Large intestine (tissue), 3 donors: ENCODE data around the gene PPP1R15B. TPM values are rescaled to one million over a fixed set of nuclear protein-coding genes. Genes with fewer than 3 reads are reported as not detected.

Experiments used
- DNase-seq, 2 donors: peaks; one replicate each; pipeline versions ENCODE4 v3.0.0 to v3.0.0-alpha.2; 2013
- H3K27ac ChIP-seq: one replicate; pipeline ENCODE4 v1.5.1; 2013; ENCODE audit warnings: low read length
- H3K27me3 ChIP-seq: 2 replicates; pipeline ENCODE4 v1.6.1; 2013; ENCODE audit warnings: low read length; ENCODE audit not compliant: control insufficient read depth, insufficient read depth
- H3K36me3 ChIP-seq: 2 replicates; pipeline ENCODE4 v1.6.1; 2013; ENCODE audit warnings: low read length; ENCODE audit not compliant: control insufficient read depth, insufficient read depth
- H3K4me1 ChIP-seq: one replicate; pipeline ENCODE4 v1.6.1; 2013; ENCODE audit warnings: low read length; ENCODE audit not compliant: control insufficient read depth, insufficient read depth
- H3K4me3 ChIP-seq: one replicate; pipeline ENCODE4 v1.5.1; 2013; ENCODE audit warnings: low read length
- H3K9me3 ChIP-seq: one replicate; pipeline ENCODE4 v1.6.1; 2013; ENCODE audit warnings: mild to moderate bottlenecking, low read depth, low read length, moderate library complexity; ENCODE audit not compliant: control insufficient read depth
- WGBS: methylation state at CpG from one replicate; pipeline ENCODE4 v1.1.5; 2013; ENCODE audit warnings: low lambda C conversion rate; ENCODE audit not compliant: insufficient coverage; 5-methylcytosine and 5-hydroxymethylcytosine counted together
- polyA plus RNA-seq: library from polyadenylated mRNA; unstranded; fragments of 120-200 nt; gene quantifications from one replicate; pipeline ENCODE4 v1.2.1, GENCODE V29; 2013

PPP1R15B gene
- polyA plus RNA-seq, 1 donor = 46.4 TPM

DNA sequence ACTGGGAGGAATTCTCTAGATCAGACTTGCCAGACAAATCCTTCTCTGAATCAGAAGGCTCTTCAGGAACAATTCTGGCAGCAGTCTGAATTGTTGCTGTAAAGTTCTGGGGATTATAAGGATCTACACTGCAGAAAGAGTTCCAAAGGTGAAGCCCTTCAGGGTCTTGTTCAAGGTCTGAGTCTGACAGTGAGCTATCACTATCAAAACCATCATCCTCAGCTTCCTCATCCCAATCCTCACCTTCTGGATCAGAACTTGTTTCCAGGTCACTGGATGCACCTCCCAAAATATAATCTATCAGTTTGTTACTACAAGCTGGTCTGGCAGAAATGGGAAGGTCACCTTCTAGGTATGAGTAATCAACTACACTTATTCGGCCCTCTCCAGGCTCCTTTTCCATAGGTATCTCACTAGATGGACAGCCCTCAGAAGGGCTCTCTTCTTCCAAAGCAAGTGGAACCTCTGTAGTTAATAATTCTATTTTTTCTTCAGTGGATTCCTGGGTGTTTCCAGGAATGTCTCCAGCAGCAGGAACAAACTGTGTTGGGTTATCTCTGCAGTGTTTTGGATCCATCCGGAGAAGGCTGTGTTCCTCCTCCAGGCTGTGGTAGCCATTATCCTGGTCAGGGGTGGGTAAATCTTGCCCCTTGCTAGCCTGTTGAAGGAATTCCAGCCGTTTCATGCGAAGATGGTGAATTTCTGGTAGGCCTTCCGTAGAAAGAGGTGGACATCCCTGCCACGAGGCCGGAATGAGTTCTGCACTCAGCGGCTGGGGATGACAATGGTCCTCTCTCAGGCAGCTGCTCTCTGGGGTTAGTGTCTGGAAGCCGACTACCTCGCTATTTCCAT lies 1.6 kb downstream of the PPP1R15B start:
- peak in 1 of 2 donors; percentile 31 for DNase-seq
- WGBS = no CpG with 5 or more reads among the region's 10 CpGs

DNA sequence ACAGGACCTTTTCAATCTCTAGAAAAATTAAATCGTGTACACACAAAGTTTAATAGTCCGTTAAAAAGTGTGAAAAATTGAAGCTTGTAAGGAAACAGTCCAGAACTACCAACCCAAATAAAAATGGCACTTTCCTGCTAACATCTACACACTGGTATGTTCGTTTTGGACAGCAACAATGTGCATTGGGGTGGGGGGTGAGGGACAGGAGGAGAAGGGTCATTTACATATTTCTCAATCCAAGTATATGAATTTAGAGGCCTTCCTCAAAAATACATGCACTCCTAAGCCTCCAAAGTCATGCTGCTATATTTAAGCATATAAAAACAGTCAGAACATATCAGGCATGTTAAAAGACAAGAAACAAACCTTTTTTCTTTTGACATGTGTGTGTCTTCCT lies 2.5 kb downstream of the PPP1R15B start:
- H3K9me3 ChIP-seq = no peaks in the 10 kb centered on the region
- no CpG with 5 or more reads among the region's 3 CpGs for WGBS
- DNase-seq = no peak
- H3K4me1 ChIP-seq = no peaks in the 10 kb centered on the region
- H3K4me3 ChIP-seq = peak overlapping the region; percentile 95
- H3K36me3 ChIP-seq = peaks cover 13% of the 10 kb centered on the region
- H3K27me3 ChIP-seq = no peaks in the 10 kb centered on the region
- H3K27ac ChIP-seq = no peak overlapping the region

More for the DNA sequence above, 1.6 kb downstream of the PPP1R15B start:
- Histone ChIP-seq H3K27ac (peak overlapping the region; percentile 99), H3K36me3 (peaks cover 5% of the 10 kb centered on the region), H3K27me3 (no peaks in the 10 kb centered on the region), H3K4me1 (no peaks in the 10 kb centered on the region), H3K4me3 (peak overlapping the region; percentile 95), H3K9me3 (no peaks in the 10 kb centered on the region)

DNA sequence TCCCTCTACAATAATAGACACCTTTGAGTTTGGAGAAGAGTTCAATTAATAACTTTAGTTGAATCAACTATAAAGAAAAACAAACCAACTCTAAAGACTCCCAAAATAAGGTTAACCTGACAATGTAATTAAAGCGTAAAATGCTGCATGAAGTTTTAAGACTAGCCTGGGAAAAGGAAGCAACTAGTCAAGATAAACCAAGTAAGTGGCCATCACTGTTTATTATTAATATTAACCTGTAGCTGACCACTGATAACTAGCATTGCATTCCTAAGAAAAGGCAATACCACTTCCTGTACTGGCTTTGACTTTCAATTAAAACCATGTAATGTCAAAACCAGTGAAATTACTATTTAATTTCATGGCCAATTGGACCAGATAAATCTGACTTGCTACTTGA lies 3.0 kb downstream of the PPP1R15B start:
- Histone ChIP-seq H3K4me1 (no peaks in the 10 kb centered on the region), H3K36me3 (peaks cover 18% of the 10 kb centered on the region)
- 0% methylated on average over 1 of the region's 1 CpG for WGBS

GRCh38 chr1:204408074-204408507 lies 3.5 kb downstream of the PPP1R15B start:
- WGBS = no CpG with 5 or more reads among the region's 2 CpGs
- Histone ChIP-seq H3K9me3 (no peaks in the 10 kb centered on the region), H3K4me1 (no peaks in the 10 kb centered on the region), H3K36me3 (peaks cover 19% of the 10 kb centered on the region), H3K27me3 (no peaks in the 10 kb centered on the region), H3K4me3 (peak overlapping the region; percentile 95), H3K27ac (no peak overlapping the region)
- no peak for DNase-seq

More for the DNA sequence above, 3.0 kb downstream of the PPP1R15B start:
- Histone ChIP-seq H3K9me3 (no peaks in the 10 kb centered on the region), H3K27me3 (no peaks in the 10 kb centered on the region), H3K4me3 (peak overlapping the region; percentile 95), H3K27ac (no peak overlapping the region)
- DNase-seq = no peak

- 0% methylated on average over 1 of the region's 3 CpGs for WGBS
- Histone ChIP-seq H3K27me3 (no peaks in the 10 kb centered on the region), H3K27ac (no peak overlapping the region), H3K9me3 (no peaks in the 10 kb centered on the region), H3K4me3 (peak overlapping the region; percentile 95), H3K36me3 (peaks cover 25% of the 10 kb centered on the region), H3K4me1 (no peaks in the 10 kb centered on the region)
- DNase-seq = no peak
Measured at GRCh38 chr1:204407295-204407971, 4.2 kb downstream of the PPP1R15B start.

GRCh38 chr1:204406621-204407020 lies 5.0 kb downstream of the PPP1R15B start:
- Histone ChIP-seq H3K36me3 (peaks cover 28% of the 10 kb centered on the region), H3K4me3 (peak overlapping the region; percentile 95), H3K9me3 (no peaks in the 10 kb centered on the region), H3K27ac (no peak overlapping the region), H3K27me3 (no peaks in the 10 kb centered on the region), H3K4me1 (no peaks in the 10 kb centered on the region)
- WGBS = no CpG with 5 or more reads among the region's 4 CpGs
- DNase-seq = no peak

DNA sequence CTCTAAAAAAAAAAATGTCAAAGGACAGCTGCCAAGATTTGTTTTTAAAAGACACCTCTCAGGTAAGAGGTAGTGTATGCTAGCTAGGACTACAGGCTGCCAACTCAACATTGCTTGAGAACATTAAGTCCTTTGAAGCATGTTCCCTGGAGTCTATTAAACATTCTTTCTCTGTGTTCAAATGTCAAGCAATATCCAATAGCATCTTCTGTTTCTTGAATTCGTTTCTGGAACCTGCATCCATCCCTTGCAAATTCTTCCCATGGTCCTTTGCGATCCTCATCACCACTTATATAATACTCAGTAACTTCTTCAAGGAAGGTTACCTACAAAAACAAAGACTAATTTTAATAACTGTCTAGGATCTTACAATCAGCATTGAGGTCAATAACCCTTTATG lies 5.6 kb downstream of the PPP1R15B start:
- Histone ChIP-seq H3K27ac (no peak overlapping the region), H3K36me3 (peaks cover 30% of the 10 kb centered on the region)
- no peak for DNase-seq

DNA sequence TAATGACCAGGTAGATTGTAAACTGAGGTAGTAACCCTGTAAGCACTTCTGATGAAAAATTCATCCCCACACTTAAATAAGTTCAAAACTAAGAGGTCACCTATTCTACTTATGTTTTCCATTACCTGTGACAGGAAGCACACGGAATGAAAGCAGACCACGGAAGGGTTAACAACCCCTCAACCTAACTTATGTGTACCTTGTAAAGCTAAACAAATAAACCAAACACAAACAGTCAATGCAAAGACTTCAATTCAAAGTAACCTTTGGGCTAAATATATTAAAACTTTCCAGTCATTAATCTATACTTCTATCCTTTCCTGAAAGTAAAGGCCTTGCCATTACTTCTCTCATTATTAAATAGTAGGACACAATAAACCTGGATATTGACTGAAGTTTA lies 7.0 kb downstream of the PPP1R15B start:
- Histone ChIP-seq H3K27me3 (no peaks in the 10 kb centered on the region), H3K4me3 (no peak overlapping the region), H3K27ac (no peak overlapping the region), H3K9me3 (no peaks in the 10 kb centered on the region), H3K36me3 (peaks cover 40% of the 10 kb centered on the region), H3K4me1 (no peaks in the 10 kb centered on the region)
- no peak for DNase-seq
- 60% methylated on average over 2 of the region's 2 CpGs for WGBS

More for the DNA sequence above, 5.6 kb downstream of the PPP1R15B start:
- no peak overlapping the region for H3K4me3 ChIP-seq
- H3K9me3 ChIP-seq = no peaks in the 10 kb centered on the region
- no peaks in the 10 kb centered on the region for H3K27me3 ChIP-seq
- no peaks in the 10 kb centered on the region for H3K4me1 ChIP-seq
- WGBS = 60% methylated on average over 2 of the region's 2 CpGs

GRCh38 chr1:204402391-204402790 lies 9.2 kb downstream of the PPP1R15B start:
- peaks cover 6% of the 10 kb centered on the region for H3K4me1 ChIP-seq
- H3K36me3 ChIP-seq = peaks cover 47% of the 10 kb centered on the region
- no peak for DNase-seq
- H3K27me3 ChIP-seq = no peaks in the 10 kb centered on the region
- H3K9me3 ChIP-seq = no peaks in the 10 kb centered on the region
- H3K4me3 ChIP-seq = no peak overlapping the region
- no peak overlapping the region for H3K27ac ChIP-seq
- WGBS = no CpG with 5 or more reads among the region's 4 CpGs

GRCh38 chr1:204401730-204402129 lies 9.9 kb downstream of the PPP1R15B start:
- Histone ChIP-seq H3K9me3 (no peaks in the 10 kb centered on the region), H3K27me3 (no peaks in the 10 kb centered on the region), H3K36me3 (peaks cover 47% of the 10 kb centered on the region), H3K27ac (no peak overlapping the region), H3K4me3 (no peak overlapping the region), H3K4me1 (peaks cover 6% of the 10 kb centered on the region)
- DNase-seq = no peak
- WGBS = no CpG with 5 or more reads among the region's 3 CpGs
